Measurements from ENCODE around the gene CA10.

GRCh38 chr17:51941272-51941671 lies 217.2 kb downstream of the CA10 start:
- no peak for TF ChIP-seq CTCF (IDR thresholded peaks at IDR 0.05)
- no peak for TF ChIP-seq POLR2AphosphoS5 (IDR thresholded peaks at IDR 0.05; ENCODE audit: insufficient read depth in 1 of 2, low read depth in 1 of 2)

All from vagina (tissue), 2 donors.